ENCODE results near the gene MOSPD2. TPM values are rescaled to one million over a fixed set of nuclear protein-coding genes. Genes with fewer than 3 reads are reported as not detected.

The MOSPD2 gene
- total RNA-seq, 2 donors from 2014 or later = 4.3 to 9.6 TPM

- Histone ChIP-seq H3K4me3 (no peak overlapping the region), H3K4me1 (no peaks in the 10 kb centered on the region), H3K9me3 (no peaks in the 10 kb centered on the region), H3K27ac (no peak overlapping the region), H3K36me3 (no peaks in the 10 kb centered on the region), H3K27me3 (no peaks in the 10 kb centered on the region)
- TF ChIP-seq CTCF (IDR thresholded peaks at IDR 0.05) = no peak
- no peak for DNase-seq (ENCODE audit: low spot score)
These were observed 63.3 kb downstream of the MOSPD2 start for GRCh38 chrX:14936561-14936960.

GRCh38 chrX:14939644-14940043 lies 66.4 kb downstream of the MOSPD2 start:
- no peak for DNase-seq (ENCODE audit: low spot score)
- no peaks in the 10 kb centered on the region for H3K27me3 ChIP-seq
- TF ChIP-seq CTCF (IDR thresholded peaks at IDR 0.05) = no peak
- H3K27ac ChIP-seq = no peak overlapping the region
- H3K9me3 ChIP-seq = no peaks in the 10 kb centered on the region
- no peak overlapping the region for H3K4me3 ChIP-seq
- H3K36me3 ChIP-seq = no peaks in the 10 kb centered on the region
- no peaks in the 10 kb centered on the region for H3K4me1 ChIP-seq

- no peak for DNase-seq (ENCODE audit: low spot score)
- Histone ChIP-seq H3K9me3 (no peaks in the 10 kb centered on the region), H3K36me3 (no peaks in the 10 kb centered on the region), H3K4me1 (no peaks in the 10 kb centered on the region), H3K27me3 (no peaks in the 10 kb centered on the region), H3K27ac (no peak overlapping the region), H3K4me3 (no peak overlapping the region)
- TF ChIP-seq CTCF (IDR thresholded peaks at IDR 0.05) = no peak
These were observed 68.1 kb downstream of the MOSPD2 start for GRCh38 chrX:14941301-14941700.

- Histone ChIP-seq H3K9me3 (no peaks in the 10 kb centered on the region), H3K27ac (no peak overlapping the region), H3K4me3 (no peak overlapping the region), H3K27me3 (no peaks in the 10 kb centered on the region), H3K4me1 (no peaks in the 10 kb centered on the region), H3K36me3 (no peaks in the 10 kb centered on the region)
- no peak for DNase-seq (ENCODE audit: low spot score)
- no peak for TF ChIP-seq CTCF (IDR thresholded peaks at IDR 0.05)
These were observed 69.1 kb downstream of the MOSPD2 start for GRCh38 chrX:14942341-14942740.

- no peaks in the 10 kb centered on the region for H3K9me3 ChIP-seq
- H3K27me3 ChIP-seq = no peaks in the 10 kb centered on the region
- no peaks in the 10 kb centered on the region for H3K4me1 ChIP-seq
- TF ChIP-seq CTCF (IDR thresholded peaks at IDR 0.05) = no peak
- no peak overlapping the region for H3K27ac ChIP-seq
- no peaks in the 10 kb centered on the region for H3K36me3 ChIP-seq
- no peak overlapping the region for H3K4me3 ChIP-seq
- no peak for DNase-seq (ENCODE audit: low spot score)
These were observed 70.7 kb downstream of the MOSPD2 start for GRCh38 chrX:14943962-14944361.

- H3K27ac ChIP-seq = no peak overlapping the region
- no peaks in the 10 kb centered on the region for H3K9me3 ChIP-seq
- H3K36me3 ChIP-seq = no peaks in the 10 kb centered on the region
- no peak overlapping the region for H3K4me3 ChIP-seq
- H3K4me1 ChIP-seq = no peaks in the 10 kb centered on the region
- TF ChIP-seq CTCF (IDR thresholded peaks at IDR 0.05) = no peak
- DNase-seq (ENCODE audit: low spot score) = no peak
- H3K27me3 ChIP-seq = no peaks in the 10 kb centered on the region
These were observed 73.5 kb downstream of the MOSPD2 start for GRCh38 chrX:14946606-14947155.
